GM19438 (cell line): ENCODE data around the gene DDI2.

Experiments used
- ATAC-seq: cut with Tn5 transposase; IDR thresholded peaks from one replicate; pipeline ENCODE4 v1.9.1; 2021; ENCODE audit warnings: low read depth; ENCODE audit not compliant: unreplicated experiment

The DDI2 gene

DNA sequence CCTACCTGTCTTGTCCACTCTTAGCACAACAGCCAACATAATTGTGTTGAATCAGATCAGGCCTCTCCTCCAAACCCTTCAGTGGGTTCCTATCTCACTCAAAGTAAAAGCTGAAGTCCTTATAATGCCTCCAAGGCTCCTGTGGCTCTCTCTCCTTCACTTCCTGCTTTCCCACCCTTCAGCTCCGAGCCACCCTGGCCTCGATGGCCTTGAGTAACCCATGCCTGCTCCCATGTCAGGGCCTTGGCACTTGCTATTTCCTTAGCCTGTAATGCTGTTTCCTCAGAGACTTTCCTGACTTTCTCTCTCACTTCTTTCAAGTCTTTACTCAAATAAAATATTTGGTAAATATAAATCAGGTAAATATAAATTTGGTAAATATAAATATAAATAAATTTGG is 58.8 kb downstream of the DDI2 start:
- no peak for ATAC-seq

GRCh38 chr1:15676688-15677661 is 59.7 kb downstream of the DDI2 start:
- no peak for ATAC-seq

DNA sequence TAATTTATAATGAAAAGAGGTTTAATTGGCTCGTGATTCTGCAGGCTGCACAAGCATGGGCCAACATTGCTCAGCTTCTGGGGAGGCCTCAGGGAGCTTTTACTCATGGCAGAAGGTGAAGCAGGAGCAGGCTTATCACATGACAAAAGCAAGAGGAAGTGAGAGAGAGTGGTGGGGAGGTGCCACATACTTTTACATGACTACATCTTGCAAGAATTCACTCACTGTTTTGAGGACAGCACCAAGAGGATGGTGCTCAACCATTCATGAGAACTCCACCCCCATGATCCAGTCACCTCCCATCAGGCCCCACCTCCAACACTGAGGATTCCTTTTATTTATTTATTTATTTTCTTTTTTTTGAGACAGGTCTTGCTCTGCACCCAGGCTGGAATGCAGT is 61.3 kb downstream of the DDI2 start:
- ATAC-seq = no peak

DNA sequence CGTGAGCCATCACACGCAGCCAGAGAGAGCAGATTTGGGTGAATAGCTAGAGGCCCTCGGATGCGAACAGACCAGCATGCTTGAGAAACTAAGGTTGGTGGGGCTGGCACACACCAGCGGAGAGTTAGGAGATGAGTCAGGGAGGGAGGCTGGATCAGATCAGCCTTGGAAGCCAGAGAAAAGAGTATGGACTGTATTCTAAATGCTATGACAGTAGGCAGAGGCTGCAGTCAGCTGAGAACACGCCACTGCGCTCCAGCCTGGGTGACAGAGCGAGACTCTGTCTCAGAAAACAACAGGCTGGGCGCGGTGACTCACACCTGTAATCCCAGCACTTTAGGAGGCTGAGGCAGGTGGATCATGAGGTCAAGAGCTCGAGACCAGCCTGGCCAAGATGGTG is 62.9 kb downstream of the DDI2 start:
- ATAC-seq = no peak

DNA sequence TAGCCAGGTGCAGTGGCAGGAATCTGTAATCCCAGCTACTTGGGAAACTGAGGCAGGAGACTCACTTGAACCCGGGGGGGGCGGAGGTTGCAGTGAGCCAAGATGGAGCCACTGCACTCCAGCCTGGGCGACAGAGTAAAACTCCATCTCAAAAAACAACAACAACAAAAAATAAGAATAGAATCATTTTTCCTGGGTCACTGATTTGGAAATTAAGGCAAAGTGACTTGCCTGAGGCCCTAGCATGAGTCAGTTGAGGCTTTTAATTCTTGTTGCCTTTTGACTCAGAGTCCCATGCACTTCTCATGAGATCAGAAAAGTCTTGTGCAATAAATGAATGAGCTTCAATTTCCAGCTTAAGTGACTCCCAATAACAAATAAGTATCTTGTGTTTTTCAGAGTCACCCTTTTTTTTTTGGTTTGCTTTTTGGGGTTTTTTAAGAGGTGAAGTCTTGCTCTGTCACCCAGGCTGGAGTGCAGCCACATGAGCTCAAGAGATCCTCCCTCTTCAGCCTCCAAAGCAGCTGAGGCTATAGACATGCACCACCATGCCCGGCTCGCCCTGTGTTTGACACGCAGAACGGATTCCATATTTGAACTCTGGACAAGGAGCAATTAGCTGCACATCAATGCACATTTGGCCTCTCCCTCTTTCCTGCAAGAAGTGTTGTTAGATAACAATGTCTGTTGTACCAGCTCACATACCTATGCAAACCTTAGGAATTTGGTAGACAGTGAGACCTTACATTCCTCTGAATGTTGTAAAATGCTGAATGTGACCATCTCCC is 63.5 kb downstream of the DDI2 start:
- no peak for ATAC-seq

DNA sequence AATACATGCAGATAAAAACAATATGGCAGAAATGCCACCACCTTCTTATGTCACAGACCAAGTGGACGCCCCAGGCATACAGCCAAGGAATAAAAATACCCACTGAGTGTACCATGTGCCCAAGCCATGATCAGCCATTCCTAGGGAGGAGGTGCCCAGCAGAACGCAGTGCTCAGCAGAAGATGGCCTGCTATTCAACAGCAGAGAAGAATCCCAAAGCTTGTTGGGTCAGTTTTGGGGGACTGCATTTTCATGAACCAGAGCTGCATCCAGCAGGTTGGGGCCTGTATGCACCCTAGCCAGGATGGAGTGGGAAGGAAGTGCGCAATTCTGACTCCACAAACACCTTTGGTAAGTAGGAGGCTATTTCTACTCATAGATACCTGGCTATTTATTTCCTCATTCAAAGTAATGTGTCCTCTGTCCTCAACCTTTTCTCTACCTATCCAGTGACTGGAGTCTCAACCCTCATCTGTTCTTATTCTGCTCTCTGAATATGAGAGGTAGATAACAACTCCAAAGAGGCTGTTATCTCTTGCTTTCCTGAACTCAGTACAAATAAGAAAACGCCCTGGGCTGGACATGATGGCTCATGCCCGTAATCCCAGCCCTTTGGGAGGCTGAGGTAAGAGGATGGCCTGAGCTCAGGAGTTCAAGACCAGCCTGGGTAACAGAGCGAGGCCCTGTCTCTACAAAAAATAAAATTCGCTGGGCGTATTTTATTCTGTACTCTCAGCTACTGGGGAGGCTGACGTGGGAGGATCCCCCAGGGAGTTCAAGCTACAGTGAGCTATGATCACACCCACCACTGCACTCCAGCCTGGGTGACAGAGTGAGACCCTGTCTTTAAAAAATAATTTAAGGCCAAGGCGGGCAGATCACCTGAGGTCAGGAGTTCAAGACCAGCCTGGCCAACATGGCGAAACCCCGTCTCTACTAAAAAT is 64.4 kb downstream of the DDI2 start:
- ATAC-seq = no peak

DNA sequence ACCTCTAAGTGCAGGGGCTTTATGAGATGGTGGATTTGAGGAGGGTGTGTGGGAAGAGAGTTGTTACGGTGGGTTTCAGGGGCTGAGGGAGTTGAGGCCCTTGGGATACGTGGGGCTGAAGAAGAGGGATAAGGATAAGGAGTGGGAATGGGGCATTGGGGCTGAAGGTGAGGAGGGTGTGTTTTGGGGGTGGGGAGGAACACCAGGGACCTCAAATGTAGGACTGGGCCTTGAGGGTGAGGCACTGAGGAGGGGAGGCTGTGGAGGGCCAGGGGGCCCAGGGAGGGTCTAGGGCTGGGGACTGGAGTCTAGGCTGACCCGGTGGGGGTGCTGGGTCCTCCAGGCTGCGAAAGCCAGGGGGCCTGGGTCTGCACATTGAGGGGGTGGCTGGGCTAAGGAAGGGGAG is 65.7 kb downstream of the DDI2 start:
- no peak for ATAC-seq

GRCh38 chr1:15683345-15684039 is 66.2 kb downstream of the DDI2 start:
- ATAC-seq = no peak

DNA sequence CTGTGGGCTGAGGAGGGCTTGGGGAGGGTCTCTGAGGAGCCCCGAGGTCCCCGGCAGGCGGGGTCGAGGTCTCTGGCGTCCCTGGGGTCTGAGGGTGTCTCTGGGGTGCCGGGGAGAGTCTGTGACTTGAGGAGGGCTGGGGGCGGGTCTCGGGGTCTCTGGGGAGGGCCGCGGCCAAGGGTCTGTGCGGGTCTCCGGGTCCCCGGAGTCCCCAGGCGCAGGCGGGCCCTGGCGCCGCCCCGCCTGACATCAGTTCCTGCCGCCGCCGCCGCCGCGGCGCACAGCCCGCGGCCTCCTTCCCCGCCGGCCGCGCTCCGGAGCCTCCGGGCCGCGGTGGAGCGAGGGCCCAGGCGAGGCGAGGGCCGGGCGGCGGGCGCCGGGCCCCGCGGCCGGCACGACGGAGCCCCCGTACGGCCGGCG is 66.8 kb downstream of the DDI2 start, which contains the start of gene PLEKHM2:
PLEKHM2 (plus strand) TSS at position 279 of the 420 bp plus-strand sequence. CDS start 239 bp downstream, outside the sequence.
- peak; percentile 60 for ATAC-seq

- ATAC-seq = peak; percentile 19
Measured at GRCh38 chr1:15684468-15685291, 67.4 kb downstream of the DDI2 start.

- no peak for ATAC-seq
Measured at GRCh38 chr1:15685820-15686219, 68.6 kb downstream of the DDI2 start.

DNA sequence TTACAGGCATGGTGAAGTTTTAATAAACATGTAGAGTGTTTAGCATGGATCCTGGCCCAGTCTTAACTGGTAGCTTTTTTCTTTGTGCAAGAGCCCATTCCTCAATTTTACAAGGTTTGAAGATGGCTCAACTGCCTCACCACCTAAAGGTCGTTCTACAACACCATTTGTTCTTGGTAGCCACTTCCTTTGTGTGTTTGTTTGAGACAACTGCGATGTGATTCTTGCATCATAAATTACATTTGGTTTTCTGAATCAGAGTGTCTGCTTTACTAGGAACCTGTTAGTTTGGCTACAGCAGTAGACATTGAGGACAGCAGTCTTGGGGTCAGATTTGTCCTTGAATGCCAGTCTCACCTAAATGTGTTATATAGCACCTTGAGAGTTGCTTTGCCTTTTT is 70.2 kb downstream of the DDI2 start:
- no peak for ATAC-seq

- no peak for ATAC-seq
Measured at GRCh38 chr1:15690317-15690716, 73.1 kb downstream of the DDI2 start.

- no peak for ATAC-seq
Measured at GRCh38 chr1:15691434-15692032, 74.3 kb downstream of the DDI2 start.

DNA sequence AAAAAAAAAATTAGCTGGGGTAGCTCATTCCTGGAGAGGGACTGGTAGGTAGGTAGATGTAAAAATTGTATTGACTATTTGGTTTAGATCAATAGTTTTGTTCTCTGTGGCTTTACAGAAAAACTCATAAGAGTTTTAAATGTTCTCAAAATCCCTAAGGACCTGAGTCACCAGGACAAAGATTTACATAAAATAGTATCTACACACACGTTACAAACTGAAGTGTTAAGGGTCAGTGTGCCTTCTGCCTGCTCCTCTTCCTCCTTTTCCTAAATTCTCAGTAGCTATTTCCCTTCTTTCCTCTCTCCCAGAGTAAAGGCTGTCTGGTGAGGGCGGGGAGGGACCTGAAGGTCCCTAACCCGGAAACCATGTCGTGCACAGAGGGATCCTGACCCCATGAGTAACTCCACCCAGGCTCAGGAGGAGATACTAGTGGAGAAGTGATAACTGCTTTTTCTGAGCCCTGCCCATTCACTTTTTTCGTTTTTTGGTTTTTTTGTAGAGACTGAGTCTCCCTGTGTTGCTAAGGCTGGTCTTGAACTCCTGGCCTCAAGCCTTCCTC is 74.9 kb downstream of the DDI2 start:
- no peak for ATAC-seq

- no peak for ATAC-seq
Measured at GRCh38 chr1:15693371-15693770, 76.1 kb downstream of the DDI2 start.

GRCh38 chr1:15696956-15697521 is 79.8 kb downstream of the DDI2 start:
- ATAC-seq = peak; percentile 86

- ATAC-seq = no peak
Measured at GRCh38 chr1:15698201-15698600, 80.9 kb downstream of the DDI2 start.
